ENCODE data around the gene SLC6A4.

GRCh38 chr17:30212750-30213149 is 22.7 kb downstream of the SLC6A4 start:
- no peak for TF ChIP-seq EP300 (IDR thresholded peaks at IDR 0.05; ENCODE audit: borderline replicate concordance)
- no peak for TF ChIP-seq REST (IDR thresholded peaks at IDR 0.05; ENCODE audit: low read depth)
- no peak for TF ChIP-seq TAF1 (IDR thresholded peaks at IDR 0.05; ENCODE audit: low read depth)
- no peak for TF ChIP-seq EGR1 (IDR thresholded peaks at IDR 0.05)
